ENCODE measurements around the gene ALDH4A1. TPM values are rescaled to one million over a fixed set of nuclear protein-coding genes. Genes with fewer than 3 reads are reported as not detected.
"Not testable (repeated sequence)": the region's sequence is repeated elsewhere in the genome, so short reads cannot be mapped to it uniquely, and the experiment has no call there.

The ALDH4A1 gene
- total RNA-seq, 3 donors from 2014 or later: 2.7 to 7.7 (median 5.6) TPM

DNA sequence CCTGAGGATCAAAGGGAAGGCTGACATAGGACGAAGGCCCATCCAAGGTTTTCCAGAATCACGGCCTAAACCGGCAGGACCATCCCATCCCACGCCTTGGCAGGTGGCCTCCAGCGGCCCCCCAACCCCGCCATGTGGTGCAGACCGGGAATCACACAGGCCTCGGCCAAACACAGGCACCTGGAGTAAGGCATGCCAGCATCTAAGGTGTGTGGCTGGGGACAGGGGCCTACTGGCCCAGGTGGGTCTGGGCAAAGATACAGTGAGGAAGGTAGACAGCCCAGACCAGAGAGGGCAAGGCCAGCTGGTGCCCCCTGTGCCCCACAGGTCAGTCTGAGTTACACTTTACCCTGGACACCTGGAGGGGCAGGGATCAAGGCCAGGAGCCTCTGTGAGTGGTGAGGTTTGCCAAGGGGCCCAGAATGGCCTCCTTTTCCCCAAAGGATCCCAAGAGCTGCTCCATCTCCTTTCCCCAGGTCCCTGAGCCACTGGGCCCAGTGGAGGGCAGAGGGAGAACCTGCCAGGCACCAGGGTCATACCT, 30.2 kb downstream of the ALDH4A1 start:
- ATAC-seq (no peak), DNase-seq (no peak)
- H3K4me3 ChIP-seq: no peak overlapping the region
- H3K4me1 ChIP-seq (ENCODE audit: low read depth): peaks cover 4% of the 10 kb centered on the region
- no peaks in the 10 kb centered on the region for H3K9me3 ChIP-seq
- intact Hi-C loops (cut with DNase I, micrococcal nuclease): no loop called here
- TF ChIP-seq, protein P1, sequence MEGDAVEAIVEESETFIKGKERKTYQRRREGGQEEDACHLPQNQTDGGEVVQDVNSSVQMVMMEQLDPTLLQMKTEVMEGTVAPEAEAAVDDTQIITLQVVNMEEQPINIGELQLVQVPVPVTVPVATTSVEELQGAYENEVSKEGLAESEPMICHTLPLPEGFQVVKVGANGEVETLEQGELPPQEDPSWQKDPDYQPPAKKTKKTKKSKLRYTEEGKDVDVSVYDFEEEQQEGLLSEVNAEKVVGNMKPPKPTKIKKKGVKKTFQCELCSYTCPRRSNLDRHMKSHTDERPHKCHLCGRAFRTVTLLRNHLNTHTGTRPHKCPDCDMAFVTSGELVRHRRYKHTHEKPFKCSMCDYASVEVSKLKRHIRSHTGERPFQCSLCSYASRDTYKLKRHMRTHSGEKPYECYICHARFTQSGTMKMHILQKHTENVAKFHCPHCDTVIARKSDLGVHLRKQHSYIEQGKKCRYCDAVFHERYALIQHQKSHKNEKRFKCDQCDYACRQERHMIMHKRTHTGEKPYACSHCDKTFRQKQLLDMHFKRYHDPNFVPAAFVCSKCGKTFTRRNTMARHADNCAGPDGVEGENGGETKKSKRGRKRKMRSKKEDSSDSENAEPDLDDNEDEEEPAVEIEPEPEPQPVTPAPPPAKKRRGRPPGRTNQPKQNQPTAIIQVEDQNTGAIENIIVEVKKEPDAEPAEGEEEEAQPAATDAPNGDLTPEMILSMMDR (IDR thresholded peaks at IDR 0.05): no peak
- no peaks in the 10 kb centered on the region for H3K36me3 ChIP-seq (ENCODE audit: low read depth)

DNA sequence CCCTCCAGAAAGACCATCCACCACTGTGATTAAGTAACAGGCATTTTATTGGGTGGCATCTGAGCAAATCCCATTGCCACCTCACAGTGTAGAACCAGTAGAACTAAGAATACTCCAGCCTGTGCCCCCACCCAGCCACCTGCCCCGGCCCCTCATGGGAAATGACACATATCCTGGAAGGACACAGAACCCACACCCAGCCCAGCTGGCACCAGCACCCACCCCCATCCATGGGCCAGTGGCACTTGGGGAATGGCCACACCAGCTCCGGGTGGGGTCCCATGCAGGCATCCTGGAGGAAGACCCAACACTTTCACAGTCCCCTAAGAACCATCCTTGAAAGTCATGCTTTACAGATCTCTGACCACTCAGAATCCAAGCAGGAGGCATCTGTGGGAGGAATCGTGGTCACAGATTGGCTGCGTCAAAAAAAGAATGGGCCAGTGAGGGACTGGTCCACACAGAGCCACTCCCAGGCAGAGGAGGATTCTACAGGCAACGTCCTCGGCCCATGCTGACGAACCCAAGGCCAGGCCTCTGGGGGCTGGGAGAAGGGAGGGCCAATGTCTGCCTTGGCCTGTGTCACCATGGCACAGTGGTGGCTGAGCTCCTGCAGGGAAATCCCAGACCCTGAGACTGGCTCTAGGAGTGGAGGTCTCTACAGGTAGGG, 30.8 kb downstream of the ALDH4A1 start:
- TF ChIP-seq, protein P1 (IDR thresholded peaks at IDR 0.05): no peak
- Histone ChIP-seq H3K4me1 (ENCODE audit: low read depth) (peaks cover 4% of the 10 kb centered on the region), H3K4me3 (no peak overlapping the region), H3K9me3 (no peaks in the 10 kb centered on the region), H3K36me3 (ENCODE audit: low read depth) (no peaks in the 10 kb centered on the region)
- intact Hi-C loops (cut with DNase I, micrococcal nuclease): no loop called here
- DNase-seq (no peak), ATAC-seq (no peak)

DNA sequence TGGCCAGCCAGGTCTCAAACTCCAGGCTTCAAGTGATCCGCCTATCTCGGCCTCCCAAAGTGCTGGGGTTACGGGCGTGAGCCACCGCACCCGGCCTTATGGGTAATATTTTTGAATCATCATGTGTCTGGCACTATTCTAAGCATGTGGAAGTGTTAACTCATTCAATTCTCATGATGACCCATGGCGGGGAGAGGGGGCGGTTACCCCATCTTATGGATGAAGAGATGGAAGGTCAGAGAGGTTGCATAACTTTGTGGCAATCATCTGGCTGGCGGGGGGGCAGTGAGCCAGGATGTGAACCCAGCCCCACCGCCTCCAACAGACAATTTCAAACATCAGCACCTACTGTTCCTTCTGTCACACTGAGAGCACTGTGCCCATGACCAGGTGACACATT, 31.4 kb downstream of the ALDH4A1 start:
- intact Hi-C loops (cut with DNase I, micrococcal nuclease): no loop called here

DNA sequence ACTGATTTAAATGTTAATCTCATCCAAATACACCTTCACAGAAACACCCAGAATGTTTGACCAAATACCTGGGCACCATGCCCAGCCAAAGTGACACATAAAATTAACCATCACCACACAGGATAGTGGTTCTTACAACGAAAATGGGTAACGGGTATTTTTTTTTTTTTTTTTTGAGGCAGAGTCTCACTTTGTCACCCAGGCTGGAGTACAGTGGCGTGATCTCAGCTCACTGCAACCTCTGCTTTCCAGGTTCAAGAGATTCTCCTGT, 31.8 kb downstream of the ALDH4A1 start:
- DNase-seq; intact Hi-C loops (cut with DNase I, micrococcal nuclease); ATAC-seq; H3K4me1 ChIP-seq (ENCODE audit: low read depth); H3K36me3 ChIP-seq (ENCODE audit: low read depth); H3K4me3 ChIP-seq; H3K9me3 ChIP-seq: not testable (repeated sequence)

More for the DNA sequence above, 31.4 kb downstream of the ALDH4A1 start:
- no peak for ATAC-seq
- TF ChIP-seq, protein P1 (IDR thresholded peaks at IDR 0.05): no peak
- H3K4me1 ChIP-seq (ENCODE audit: low read depth): peaks cover 4% of the 10 kb centered on the region
- no peaks in the 10 kb centered on the region for H3K9me3 ChIP-seq
- H3K4me3 ChIP-seq: no peak overlapping the region
- no peak for DNase-seq
- no peaks in the 10 kb centered on the region for H3K36me3 ChIP-seq (ENCODE audit: low read depth)

DNA sequence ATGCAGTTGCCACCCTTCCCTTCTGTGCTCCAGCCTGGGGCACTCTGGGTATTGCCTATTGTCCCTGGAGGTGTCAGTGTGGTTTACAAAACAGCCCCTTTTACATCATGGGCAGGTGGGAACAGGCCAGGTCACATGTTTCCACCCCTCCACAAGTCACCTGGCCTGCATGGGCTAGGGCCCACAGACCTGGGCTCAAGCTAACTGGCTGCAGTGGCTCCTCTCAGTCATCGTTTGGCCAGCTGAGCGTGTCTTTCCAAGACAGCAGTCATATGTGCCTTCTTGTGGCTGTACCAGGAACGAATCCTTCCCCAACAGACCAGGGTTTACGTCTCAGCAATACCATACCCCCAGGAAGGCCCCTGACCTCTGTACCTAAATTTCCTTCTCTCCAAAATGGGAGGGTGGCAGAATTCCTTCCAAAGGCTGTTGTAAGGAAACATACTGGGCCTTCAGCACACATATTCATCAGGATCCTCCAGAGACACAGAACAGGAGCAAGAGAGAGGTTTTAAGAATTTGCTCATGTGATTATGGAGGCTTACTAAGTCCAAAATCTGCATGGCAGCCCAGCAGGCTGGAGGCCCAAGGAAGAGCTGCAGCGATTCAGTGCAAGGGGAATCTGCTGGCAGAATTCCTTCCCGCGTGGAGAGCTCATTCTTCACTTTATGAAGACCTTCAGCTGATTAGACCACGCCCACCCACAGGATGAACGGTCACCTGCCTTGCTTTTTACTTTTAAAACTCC, 32.3 kb downstream of the ALDH4A1 start:
- peaks cover 1% of the 10 kb centered on the region for H3K4me1 ChIP-seq (ENCODE audit: low read depth)
- TF ChIP-seq, protein P1 (IDR thresholded peaks at IDR 0.05): no peak
- no peak overlapping the region for H3K4me3 ChIP-seq
- intact Hi-C loops (cut with DNase I, micrococcal nuclease): no loop called here
- DNase-seq: no peak
- no peaks in the 10 kb centered on the region for H3K9me3 ChIP-seq
- ATAC-seq: no peak
- H3K36me3 ChIP-seq (ENCODE audit: low read depth): no peaks in the 10 kb centered on the region

DNA sequence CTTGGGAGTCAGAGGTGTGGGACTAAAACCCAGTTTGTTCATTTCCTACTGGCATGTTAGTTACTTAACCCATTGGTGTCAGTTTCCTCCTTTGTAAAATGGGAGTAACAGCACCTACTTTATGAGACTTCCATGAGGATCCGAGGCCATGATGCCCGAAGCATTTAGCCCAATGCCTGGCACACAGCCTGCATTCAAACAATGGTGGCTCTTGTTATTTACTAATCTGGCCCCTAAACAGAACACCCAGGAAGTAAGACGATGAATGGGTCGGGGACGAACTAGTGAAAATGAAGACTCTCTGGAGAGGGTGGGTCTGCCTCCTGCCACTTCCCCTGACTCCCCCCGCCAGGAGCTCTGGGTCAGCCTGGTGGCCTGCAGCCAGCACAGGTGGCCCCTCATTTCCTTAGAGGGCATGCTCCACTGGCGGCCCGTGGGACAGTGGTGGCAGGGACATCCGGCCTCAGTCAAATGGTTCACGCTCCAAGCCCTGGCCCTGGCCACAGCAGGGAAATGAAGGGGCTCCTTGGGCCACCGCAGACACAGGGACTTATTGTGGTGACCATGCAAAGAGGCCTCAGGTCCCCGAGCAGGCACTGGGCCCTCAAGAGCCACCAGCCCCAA, 33.4 kb downstream of the ALDH4A1 start:
- no peak overlapping the region for H3K4me3 ChIP-seq
- DNase-seq: no peak
- ATAC-seq: no peak
- TF ChIP-seq, protein P1 (IDR thresholded peaks at IDR 0.05): no peak
- intact Hi-C loops (cut with DNase I, micrococcal nuclease): no loop called here
- H3K36me3 ChIP-seq (ENCODE audit: low read depth): no peaks in the 10 kb centered on the region
- H3K9me3 ChIP-seq: no peaks in the 10 kb centered on the region
- no peaks in the 10 kb centered on the region for H3K4me1 ChIP-seq (ENCODE audit: low read depth)
